Hematopoietic multipotent progenitor cell treated with erythropoietin and hydrocortisone succinate and interleukin-3 and kit ligand, for 8 days (in vitro differentiated cells): ENCODE measurements around the gene MS4A14.
"Not testable (repeated sequence)": the region's sequence is repeated elsewhere in the genome, so short reads cannot be mapped to it uniquely, and the experiment has no call there.

ENCODE experiments used
- DNase-seq: peaks from one replicate; pipeline ENCODE4 v3.0.0-alpha.2; 2015

Gene MS4A14

GRCh38 chr11:60389279-60389910, 6.9 kb upstream of the MS4A14 start:
- no peak for DNase-seq

GRCh38 chr11:60390419-60390818, 5.8 kb upstream of the MS4A14 start:
- no peak for DNase-seq

GRCh38 chr11:60392361-60392760, 3.9 kb upstream of the MS4A14 start:
- no peak for DNase-seq

- DNase-seq: no peak
Observed at GRCh38 chr11:60393016-60393415, 3.2 kb upstream of the MS4A14 start.

GRCh38 chr11:60394666-60395380, 1.4 kb upstream of the MS4A14 start:
- no peak for DNase-seq

- no peak for DNase-seq
Observed at GRCh38 chr11:60396799-60397198, 540 bp downstream of the MS4A14 start.

GRCh38 chr11:60420015-60420414, 23.8 kb downstream of the MS4A14 start:
- no peak for DNase-seq

- no peak for DNase-seq
Observed at GRCh38 chr11:60422609-60423008, 26.4 kb downstream of the MS4A14 start.

GRCh38 chr11:60428517-60428916, 32.3 kb downstream of the MS4A14 start:
- DNase-seq: no peak

- no peak for DNase-seq
Observed at GRCh38 chr11:60429272-60429671, 33.0 kb downstream of the MS4A14 start, which contains the start of gene MS4A5. TSS of gene MS4A5 (plus strand) at chr11:60429572. CDS start at chr11:60429675, 103 bp downstream.

- DNase-seq: no peak
Observed at GRCh38 chr11:60431251-60431650, 35.0 kb downstream of the MS4A14 start.

GRCh38 chr11:60433401-60433800, 37.1 kb downstream of the MS4A14 start:
- no peak for DNase-seq

- DNase-seq: no peak
Observed at GRCh38 chr11:60447070-60447469, 50.8 kb downstream of the MS4A14 start.

- no peak for DNase-seq
Observed at GRCh38 chr11:60447846-60448245, 51.6 kb downstream of the MS4A14 start.

- not testable (repeated sequence) for DNase-seq
Observed at GRCh38 chr11:60451185-60451584, 54.9 kb downstream of the MS4A14 start.

- no peak for DNase-seq
Observed at GRCh38 chr11:60454212-60454611, 58.0 kb downstream of the MS4A14 start.

GRCh38 chr11:60455531-60456042, 59.3 kb downstream of the MS4A14 start, which contains the start of gene MS4A1:
TSS of gene MS4A1 (plus strand) at chr11:60455847. CDS start at chr11:60462375, 6,528 bp downstream.
- DNase-seq: no peak

GRCh38 chr11:60457576-60457975, 61.3 kb downstream of the MS4A14 start:
- no peak for DNase-seq

GRCh38 chr11:60459345-60459744, 63.1 kb downstream of the MS4A14 start:
- no peak for DNase-seq
